ENCODE results near the gene ATG9A. TPM values are rescaled to one million over a fixed set of nuclear protein-coding genes. Genes with fewer than 3 reads are reported as not detected.

Gene ATG9A
- total RNA-seq, 2 donors from 2014 or later: 69.0 to 74.4 TPM

DNA sequence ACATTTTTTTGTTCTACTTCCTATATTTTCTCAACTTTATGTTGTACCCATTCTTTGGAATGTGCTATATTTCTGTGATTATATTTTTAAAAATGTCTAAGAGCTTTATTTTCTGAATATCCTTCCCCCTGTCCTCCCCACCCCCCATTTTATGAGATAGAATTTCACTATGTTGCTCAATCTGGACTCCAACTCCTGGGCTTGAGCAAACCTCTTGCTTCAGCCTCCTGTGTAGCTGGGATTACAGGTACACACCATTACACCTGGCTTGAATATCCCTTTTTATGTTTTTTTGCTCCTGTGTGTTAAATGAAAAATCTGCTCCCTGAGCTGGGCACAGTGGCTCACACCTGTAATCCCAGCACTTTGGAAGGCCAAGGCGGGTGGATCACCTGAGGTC lies 32.0 kb downstream of the ATG9A start:
- ATAC-seq (no peak), DNase-seq (no peak)

DNA sequence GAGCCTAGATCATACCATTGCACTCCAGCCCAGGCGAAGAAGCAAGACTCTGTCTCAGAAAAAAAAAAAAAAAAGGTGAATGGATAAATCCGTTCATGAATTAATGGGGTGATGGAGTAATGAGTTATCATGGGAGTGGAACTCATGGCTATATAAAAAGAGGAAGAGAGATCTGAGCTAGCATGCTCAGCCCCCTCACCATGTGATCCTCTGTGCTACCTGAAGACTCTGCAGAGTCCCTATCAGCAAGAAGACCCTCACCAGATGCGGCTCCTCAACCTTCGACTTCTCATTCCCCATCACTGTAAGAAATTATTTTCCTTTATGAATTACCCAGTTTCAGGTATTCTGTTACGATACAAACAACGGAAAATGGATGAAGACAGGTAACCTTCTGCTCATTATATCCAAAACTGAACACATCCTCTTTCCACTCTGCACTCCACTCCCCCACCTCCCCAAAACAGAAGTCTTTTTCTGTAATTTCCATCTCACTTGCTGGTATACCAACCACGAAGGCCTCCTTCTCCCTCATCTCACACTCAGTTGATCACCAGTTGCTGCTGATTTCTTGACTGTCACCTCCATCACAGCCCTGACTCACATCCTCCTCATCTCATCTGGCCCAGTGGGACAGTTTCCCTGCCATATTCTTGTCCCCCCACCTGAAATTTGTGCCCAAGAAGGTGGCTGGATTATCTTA lies 42.5 kb downstream of the ATG9A start:
- no peak for DNase-seq
- intact Hi-C loops (cut with DNase I): no loop called here
- no peak for ATAC-seq

More for the DNA sequence above, 32.0 kb downstream of the ATG9A start:
- intact Hi-C loops (cut with DNase I): no loop called here

DNA sequence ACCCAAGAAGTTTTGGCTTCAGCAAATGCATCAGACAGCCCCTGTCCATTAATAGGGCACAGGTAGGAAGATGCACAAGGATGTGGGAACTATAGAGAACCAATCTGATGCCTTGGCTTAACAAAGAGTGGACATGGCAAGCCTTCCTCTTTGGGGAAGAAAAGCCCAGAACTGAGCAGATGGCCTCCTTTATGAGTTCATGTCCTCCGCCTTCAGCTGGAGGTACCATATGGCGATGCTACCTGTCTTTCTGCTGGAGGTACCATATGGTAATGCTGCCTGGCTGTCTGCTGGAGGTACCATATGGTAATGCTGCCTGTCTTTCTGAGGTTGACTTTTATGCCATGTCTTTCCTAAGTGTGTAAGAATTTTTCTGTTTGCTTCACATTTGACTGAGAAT lies 45.3 kb downstream of the ATG9A start:
- DNase-seq (no peak), ATAC-seq (no peak)
- intact Hi-C loops (cut with DNase I): no loop called here

DNA sequence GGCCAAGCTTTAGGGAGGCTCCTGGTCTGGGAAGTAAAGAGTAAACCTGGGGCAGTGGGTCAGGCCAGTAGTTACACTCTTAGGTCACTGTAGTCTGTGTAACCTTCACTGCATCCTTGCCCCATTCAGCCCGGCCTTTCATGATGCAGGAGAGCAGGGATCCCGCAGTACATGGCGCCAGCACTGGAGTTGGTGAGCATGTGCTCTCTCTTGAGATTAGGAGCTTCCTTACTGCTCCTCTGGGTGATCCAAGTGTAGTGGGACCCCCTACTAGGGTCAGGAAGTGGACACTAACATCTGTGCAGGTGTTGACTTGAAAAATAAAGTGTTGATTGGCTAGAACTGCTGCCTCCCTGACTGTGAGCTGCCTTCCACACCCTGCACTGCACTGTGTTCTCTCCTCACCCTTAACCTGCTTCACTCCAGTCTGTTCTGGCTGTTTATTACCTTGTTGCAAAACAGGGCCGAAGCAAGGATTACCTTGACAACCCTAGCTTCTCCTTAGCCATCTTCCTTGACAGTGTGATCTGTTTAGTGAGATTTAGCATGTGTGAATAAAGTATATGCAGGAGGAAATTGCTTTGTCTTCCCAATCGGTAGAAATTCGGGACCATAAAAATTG lies 46.2 kb downstream of the ATG9A start:
- DNase-seq: no peak

DNA sequence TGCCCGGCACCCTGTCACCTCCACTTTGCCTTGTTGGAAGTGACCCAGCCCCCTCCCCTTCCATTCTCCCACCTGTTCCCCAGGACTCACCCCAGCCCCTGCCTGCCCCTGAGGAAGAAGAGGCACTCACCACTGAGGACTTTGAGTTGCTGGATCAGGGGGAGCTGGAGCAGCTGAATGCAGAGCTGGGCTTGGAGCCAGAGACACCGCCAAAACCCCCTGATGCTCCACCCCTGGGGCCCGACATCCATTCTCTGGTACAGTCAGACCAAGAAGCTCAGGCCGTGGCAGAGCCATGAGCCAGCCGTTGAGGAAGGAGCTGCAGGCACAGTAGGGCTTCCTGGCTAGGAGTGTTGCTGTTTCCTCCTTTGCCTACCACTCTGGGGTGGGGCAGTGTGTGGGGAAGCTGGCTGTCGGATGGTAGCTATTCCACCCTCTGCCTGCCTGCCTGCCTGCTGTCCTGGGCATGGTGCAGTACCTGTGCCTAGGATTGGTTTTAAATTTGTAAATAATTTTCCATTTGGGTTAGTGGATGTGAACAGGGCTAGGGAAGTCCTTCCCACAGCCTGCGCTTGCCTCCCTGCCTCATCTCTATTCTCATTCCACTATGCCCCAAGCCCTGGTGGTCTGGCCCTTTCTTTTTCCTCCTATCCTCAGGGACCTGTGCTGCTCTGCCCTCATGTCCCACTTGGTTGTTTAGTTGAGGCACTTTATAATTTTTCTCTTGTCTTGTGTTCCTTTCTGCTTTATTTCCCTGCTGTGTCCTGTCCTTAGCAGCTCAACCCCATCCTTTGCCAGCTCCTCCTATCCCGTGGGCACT lies 46.9 kb downstream of the ATG9A start:
- ATAC-seq (no peak), DNase-seq (no peak)
- intact Hi-C loops (cut with DNase I): no loop called here

More for the DNA sequence above, 46.2 kb downstream of the ATG9A start:
- intact Hi-C loops (cut with DNase I): no loop called here
- ATAC-seq: no peak

DNA sequence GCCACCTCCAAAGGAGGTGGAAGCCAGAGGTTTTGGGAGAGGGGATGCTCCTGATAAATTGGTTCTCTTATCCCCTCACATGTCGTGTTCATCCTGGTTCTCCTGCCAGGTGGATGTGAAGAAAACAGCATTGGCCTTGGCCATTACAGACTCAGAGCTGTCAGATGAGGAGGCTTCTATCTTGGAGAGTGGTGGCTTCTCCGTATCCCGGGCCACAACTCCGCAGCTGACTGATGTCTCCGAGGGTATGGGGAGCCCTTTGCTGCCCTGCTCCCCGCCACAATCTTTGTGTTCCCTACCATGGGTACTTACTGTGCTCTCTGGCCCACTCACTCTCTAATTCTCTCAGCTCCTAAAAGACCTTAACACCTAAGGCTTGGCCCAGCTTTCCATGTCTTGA lies 47.9 kb downstream of the ATG9A start:
- DNase-seq (no peak), ATAC-seq (no peak)
- intact Hi-C loops (cut with DNase I): no loop called here

DNA sequence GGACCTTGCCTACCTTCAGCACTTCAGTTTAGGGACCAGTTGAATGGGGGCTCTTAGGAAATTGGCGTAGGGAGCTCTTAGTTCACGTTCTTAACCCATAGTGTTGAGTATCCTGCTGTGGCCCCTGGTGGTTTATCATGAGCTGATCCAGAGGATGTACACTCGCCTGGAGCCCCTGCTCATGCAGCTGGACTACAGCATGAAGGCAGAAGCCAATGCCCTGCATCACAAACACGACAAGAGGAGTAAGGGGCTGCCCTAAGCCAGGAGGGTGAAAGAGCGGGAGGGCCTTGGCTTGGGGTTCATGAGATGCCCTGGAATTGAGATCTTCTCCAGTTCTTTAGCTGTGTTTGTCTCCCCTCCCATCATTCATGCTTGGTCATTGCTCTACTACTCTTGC lies 48.5 kb downstream of the ATG9A start:
- no peak for DNase-seq
- intact Hi-C loops (cut with DNase I): no loop called here
- no peak for ATAC-seq

DNA sequence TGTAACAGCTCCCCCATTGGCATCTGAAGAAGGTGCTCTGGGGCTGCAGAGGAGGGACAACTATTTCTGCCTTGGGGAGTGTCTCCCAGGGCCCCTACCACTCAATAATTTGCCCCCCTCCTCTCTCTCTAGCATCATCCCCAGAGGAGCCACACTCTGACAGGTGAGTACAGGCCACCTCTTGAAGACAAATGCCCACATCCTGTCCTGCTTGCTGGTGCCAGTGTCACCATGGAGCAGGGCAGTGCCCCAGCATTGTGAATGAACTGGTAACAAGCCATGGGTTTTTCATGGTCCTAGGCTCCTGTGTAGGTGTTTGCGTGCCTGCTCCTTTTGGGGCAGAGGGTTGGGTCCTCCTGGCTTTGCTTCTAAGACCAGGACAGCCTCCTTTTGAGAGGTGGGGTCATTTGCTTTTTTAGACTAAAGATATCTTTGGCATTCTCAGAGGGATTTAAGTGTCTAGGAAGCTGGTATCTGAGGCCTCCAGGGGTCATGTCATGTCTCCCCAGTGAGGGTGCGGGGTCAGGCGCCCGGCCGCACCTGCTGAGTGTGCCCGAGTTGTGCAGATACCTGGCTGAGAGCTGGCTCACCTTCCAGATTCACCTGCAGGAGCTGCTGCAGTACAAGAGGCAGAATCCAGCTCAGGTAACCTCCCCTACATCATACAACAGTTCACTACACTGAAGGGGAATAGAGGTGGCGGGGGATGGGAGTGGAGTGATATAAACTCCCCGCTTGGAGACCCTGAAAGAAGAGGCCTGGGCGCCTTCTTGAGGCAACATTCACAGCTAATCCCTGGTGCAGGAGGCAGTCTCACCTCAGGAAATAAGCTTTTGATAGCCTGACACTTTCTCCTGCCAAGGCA lies 49.6 kb downstream of the ATG9A start:
- DNase-seq (no peak), ATAC-seq (no peak)
- intact Hi-C loops (cut with DNase I): loop anchor here (5.0 kb wide), 1 partner anchor 37 kb away; the partner anchor contains the start of gene ABCB6 (in 2 of the 2)

DNA sequence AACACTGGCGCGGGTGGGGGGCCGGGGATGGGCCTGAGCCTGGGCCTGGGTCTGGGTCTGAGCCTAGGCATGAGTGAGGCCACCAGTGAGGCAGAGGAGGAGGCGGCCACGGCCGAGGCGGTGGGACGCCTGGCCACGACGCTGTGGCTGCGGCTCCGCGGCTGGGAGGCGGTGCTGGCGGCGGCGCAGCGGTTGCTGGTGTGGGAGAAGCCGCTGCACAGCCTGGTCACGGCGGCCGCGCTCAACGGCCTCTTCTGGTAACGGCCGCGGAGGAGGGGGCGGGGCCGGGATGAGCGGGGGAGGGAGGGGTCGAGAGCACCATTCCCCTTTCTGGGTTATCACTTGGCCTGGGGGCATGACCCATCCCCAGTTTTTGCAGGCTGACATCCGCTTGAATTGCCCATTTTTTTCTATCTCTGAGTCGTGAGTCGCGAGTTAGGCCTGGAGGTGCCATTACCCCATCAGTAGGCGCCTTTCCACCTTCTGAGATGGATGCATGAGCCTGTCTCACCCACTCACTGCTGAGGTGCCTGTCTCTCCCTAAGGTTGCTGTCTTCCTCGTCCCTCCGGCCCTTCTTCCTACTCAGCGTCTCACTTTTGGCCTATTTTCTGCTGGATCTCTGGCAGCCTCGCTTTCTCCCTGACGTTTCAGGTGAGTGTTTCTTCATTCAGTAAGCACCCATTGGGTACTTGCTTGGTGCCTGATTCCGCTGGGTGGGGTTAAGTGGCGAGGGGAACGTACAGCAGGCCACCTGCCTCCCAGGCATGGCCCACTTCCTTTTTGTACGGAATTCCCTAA lies 50.9 kb downstream of the ATG9A start:
- intact Hi-C loops (cut with DNase I): loop anchor here (5.0 kb wide), 1 partner anchor 39 kb away; the partner anchor contains the start of gene ABCB6 (in 2 of the 2)
- DNase-seq: peak; percentile 62
- ATAC-seq: peak; percentile 5 to 20

DNA sequence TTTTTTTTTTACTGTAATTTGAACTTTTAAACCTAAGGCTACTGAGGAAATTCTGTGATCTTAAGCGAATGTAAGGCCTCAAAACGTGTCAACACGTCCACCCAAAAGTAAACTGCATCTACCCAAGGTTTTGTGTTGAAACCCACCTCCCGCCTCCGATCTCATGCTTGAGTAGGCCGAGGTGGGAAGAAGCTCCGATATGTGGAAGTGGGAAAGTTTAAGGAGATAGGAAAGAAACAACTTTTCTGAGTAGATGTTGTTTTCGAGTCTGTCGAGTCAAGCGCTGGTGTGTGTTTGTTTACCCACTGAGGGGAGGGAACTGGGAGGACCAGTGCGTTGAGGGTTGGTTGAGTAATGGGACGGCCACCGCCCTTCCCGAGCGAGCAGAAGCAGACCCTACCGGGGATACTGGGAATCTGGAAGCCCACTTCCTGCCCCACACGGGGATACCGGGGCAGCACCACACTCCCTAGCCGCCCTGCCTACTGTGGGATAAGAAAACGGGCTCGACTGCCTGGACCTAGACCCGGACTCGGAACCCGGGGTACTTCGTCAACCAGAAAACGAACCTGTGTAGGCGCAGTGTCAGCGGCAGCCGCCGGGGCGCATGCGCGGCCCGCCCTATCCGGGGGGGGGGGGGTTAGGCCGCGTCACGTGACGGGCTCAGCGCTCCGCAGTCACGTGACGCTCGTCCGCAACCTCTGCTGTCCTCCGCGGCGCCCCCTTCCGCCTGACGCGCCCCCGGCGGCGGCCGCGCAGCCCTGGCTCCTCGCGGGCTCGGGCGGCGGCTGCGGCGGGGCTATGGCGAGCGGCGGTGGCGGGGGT lies 51.7 kb downstream of the ATG9A start, which contains the start of gene RETREG2:
Gene RETREG2, plus strand, starts transcription at position 724 of the 825 bp plus-strand sequence. Its CDS starts 78 bp downstream, at position 802.
- intact Hi-C loops (cut with DNase I): loop anchor here (5.0 kb wide), 1 partner anchor 40 kb away; the partner anchor contains the start of gene ABCB6 (in 2 of the 2)

DNA sequence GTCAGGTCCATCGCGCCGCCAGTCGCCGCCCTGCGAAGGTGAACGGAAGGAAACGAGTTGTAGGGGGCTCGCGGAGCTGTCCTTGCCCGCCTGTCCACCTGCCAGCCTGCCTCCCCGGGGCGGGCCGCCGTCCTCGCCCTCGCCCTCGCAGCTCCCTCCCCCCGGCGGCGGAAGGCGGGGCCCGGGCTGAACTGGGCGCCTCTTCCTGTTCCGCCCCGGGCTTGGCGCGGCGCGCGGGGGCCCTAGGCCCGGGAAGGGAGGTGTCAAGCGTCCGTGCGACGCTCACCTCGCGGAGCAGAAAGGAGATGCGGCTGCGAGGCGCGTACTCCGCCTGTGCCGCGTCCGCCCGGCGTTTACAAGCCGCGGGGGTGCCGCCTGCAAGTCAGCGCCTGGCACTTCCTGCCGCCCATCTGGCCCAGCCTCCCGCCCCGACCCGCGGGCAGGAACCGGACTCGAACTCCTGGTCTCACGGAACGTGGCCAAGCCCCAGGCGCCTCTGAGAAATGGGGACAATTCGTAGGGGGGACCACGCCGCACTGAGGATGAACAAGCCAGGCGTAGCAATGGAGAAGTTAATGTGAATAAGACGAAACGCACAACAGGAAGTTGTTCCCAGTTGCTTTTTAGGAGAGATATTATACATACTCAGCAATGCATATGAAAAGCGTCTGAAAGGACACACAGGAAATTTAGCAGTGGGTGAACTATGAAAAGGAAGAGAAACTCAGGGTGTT lies 52.5 kb downstream of the ATG9A start, which contains the start of gene CNPPD1:
Gene CNPPD1, minus strand, starts transcription at position 108 of the 734 bp plus-strand sequence. Its CDS starts 97 bp downstream, at position 11.
- ATAC-seq: peak; percentile 91
- DNase-seq: peak; percentile 90
- intact Hi-C loops (cut with DNase I): loop anchor here (5.0 kb wide), 1 partner anchor 40 kb away; the partner anchor contains the start of gene ABCB6 (in 2 of the 2)

More for the DNA sequence above, 51.7 kb downstream of the ATG9A start, which contains the start of gene RETREG2:
- ATAC-seq: peak; percentile 81 to 90
- DNase-seq: peak; percentile 90

DNA sequence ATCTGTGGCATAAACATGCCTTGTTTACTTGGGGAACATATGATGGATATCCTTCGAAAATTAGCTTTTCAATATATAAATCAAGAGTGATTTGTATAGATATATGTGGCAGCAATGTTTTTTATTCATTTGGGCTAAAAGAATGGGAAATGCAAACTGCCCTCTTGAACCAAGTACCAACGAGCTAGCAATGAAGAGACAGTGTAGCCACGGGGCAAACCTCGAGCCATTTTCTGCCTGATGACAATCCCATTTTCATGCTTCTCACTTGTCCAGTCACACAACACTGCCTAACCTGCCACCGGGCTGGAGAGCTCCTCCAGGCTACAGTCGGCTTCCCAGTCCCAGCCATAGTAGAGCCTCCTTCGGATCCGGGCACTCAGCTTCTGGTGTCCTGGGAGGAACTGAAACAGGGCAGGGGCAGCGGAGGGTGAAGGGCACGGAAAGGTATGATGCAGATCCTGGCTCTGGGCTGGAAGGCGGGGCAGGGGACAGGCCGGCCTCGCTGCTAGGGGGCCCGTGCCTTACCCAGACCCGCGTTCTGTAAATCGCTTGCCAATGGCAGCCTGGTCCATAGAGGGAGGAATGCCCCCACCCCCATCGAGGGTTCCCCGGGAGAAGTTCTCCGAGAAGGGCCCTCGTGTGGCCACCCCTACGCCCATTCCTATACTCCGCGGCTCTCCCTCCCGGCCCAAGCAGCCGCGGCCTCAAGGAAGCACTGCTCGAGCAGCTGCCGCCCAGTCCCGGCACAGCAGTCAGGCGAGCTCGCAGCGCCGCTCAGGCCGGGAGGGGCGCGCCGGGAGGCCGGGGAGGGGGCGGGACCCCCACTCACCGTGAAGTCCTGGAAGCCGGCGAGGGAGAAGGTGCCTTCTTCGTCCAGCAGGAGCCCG lies 53.3 kb downstream of the ATG9A start:
- DNase-seq (peak; percentile 49), ATAC-seq (peak; percentile 38 to 40)
- intact Hi-C loops (cut with DNase I): loop anchor here (5.0 kb wide), 1 partner anchor 41 kb away; the partner anchor contains the start of gene ABCB6 (in 2 of the 2)

DNA sequence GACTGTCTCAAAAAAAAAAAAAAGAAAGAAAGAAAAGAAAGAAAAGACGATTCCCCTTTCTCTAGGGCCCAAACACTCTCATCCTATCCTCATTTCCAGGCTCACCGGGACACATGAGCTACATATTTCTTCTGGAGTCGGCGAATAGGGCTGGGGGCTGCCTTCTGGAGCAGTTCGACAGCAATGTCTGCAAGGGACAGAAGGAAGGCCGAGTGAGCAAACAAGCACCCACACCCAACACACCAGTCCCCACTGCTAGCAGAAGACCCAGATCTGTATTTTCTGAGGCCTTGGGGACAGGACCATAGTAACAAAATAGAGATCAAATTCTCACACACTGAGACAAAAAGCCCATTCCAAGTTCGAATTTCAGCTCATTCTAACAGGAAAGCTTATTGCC lies 54.0 kb downstream of the ATG9A start:
- DNase-seq (no peak), ATAC-seq (no peak)
- intact Hi-C loops (cut with DNase I): loop anchor here (5.0 kb wide), 1 partner anchor 42 kb away; the partner anchor contains the start of gene ABCB6 (in 2 of the 2)

DNA sequence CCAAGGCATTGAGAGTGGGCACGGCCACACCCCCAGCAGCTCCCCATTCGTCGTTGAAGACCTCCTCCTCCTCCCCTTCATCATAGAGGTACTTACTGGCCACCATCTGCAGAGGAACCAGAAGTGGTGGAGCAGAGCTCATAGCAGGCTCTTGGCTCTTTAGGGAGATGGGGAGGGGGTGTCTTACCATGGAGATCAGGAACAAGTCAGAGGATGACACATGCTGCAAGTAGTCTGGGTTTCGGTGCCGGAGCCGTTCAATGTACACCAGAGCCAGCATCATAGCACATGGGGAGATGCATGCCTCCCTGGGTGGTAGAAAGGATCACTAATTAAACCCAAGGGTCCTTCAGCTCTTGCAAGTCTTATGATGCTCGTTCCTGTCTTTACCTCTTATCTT lies 54.6 kb downstream of the ATG9A start:
- intact Hi-C loops (cut with DNase I): loop anchor here (5.0 kb wide), 1 partner anchor 42 kb away; the partner anchor contains the start of gene ABCB6 (in 2 of the 2)
- ATAC-seq: no peak
- DNase-seq: no peak

DNA sequence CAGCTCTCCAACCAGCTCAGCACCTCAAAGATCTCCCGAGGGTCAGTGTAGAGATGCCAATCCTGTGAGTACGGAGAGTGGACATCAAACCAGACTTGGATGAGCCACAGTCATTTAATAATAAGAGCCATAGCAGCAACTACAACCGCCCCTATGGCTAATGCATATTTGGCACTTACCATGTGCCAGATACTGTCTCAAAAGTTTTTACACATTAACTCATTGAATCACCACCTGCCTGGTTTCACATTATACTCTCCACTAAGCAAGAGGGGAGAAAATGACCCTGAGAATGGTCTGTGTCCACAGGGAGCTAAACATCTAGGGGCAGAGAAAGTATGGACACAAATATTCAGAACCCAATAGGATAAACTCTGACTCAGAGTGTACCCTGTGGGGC lies 55.3 kb downstream of the ATG9A start:
- intact Hi-C loops (cut with DNase I): no loop called here
- DNase-seq: no peak
- ATAC-seq: no peak
